Lower leg skin (tissue), 3 donors: Measurements from ENCODE around the gene DCHS1.

Source experiments
- POLR2A ChIP-seq, 2 donors: fragments of 450-650 bp; IDR thresholded peaks; one replicate each; pipeline ENCODE4 v1.6.1; 2016 to 2017; ENCODE audit warnings: antibody characterized with exemption in 2 of 2, mild to moderate bottlenecking in 1 of 2, moderate library complexity in 1 of 2
- TF ChIP-seq, protein P1 (sequence below), 3 donors: fragments of 450-650 bp; IDR thresholded peaks; one replicate each; pipeline ENCODE4 v1.5.1; 2016; ENCODE audit warnings: antibody characterized with exemption in 3 of 3, mild to moderate bottlenecking in 3 of 3, moderate library complexity in 2 of 3

DNA sequence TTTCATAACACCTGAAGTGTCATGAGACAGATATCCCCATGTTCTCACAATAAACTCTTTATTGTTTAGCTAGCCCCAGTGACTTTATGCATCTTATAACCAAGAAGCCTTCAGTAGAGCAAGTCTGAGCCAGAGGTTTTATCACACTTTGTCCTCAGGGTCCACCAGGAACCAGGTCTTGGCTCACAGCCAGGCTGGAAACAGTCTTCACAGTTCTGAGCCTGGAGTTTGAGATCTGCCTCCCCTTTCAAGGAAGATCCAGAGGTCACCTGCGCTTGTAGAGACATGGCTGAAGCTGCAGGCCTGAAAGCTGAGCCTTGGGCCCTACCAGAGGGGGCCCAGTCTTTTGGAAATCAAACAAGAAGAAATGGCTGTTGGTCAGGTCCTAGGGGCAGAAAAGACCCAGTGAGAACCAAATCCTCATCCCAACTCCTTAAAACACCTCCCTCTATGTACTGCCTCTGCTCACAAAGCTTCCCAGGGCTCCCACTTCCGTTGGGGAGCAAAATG, 55.7 kb downstream of the DCHS1 start:
- TF ChIP-seq, protein P1, sequence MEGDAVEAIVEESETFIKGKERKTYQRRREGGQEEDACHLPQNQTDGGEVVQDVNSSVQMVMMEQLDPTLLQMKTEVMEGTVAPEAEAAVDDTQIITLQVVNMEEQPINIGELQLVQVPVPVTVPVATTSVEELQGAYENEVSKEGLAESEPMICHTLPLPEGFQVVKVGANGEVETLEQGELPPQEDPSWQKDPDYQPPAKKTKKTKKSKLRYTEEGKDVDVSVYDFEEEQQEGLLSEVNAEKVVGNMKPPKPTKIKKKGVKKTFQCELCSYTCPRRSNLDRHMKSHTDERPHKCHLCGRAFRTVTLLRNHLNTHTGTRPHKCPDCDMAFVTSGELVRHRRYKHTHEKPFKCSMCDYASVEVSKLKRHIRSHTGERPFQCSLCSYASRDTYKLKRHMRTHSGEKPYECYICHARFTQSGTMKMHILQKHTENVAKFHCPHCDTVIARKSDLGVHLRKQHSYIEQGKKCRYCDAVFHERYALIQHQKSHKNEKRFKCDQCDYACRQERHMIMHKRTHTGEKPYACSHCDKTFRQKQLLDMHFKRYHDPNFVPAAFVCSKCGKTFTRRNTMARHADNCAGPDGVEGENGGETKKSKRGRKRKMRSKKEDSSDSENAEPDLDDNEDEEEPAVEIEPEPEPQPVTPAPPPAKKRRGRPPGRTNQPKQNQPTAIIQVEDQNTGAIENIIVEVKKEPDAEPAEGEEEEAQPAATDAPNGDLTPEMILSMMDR (IDR thresholded peaks at IDR 0.05): no peak
- TF ChIP-seq POLR2A (IDR thresholded peaks at IDR 0.05): no peak
